ENCODE measurements around the gene SINHCAF. TPM values are rescaled to one million over a fixed set of nuclear protein-coding genes. Genes with fewer than 3 reads are reported as not detected.
A peak's percentile ranks its signal among the peaks of the same experiment; 100 is the strongest.

Gene SINHCAF
- total and polyA plus RNA-seq, 9 of the 15 experiments (the other 6 are each of a cell fraction or from before 2014, with no cell fraction given): 73.2 to 185 (median 110) TPM

- TF ChIP-seq TAF1 (IDR thresholded peaks at IDR 0.05; ENCODE audit: control insufficient read depth, extremely low read depth, insufficient read depth, low read length, severe bottlenecking) (peak; percentile 98), KDM2B (CRISPR knock-in tag; IDR thresholded peaks at IDR 0.05) (0 out of 2 replicates have a peak, but pooled peaks have one; percentile 35), TOE1 (IDR thresholded peaks at IDR 0.05; ENCODE audit: borderline replicate concordance) (no peak), TOE1 (CRISPR knock-in tag; IDR thresholded peaks at IDR 0.05; ENCODE audit: borderline replicate concordance, low read depth) (no peak), JUN (IDR thresholded peaks at IDR 0.05; ENCODE audit: borderline replicate concordance, low read depth, low read length) (0 out of 2 replicates have a peak, but pooled peaks have one; percentile 1), JUN (CRISPR knock-in tag; IDR thresholded peaks at IDR 0.05; ENCODE audit: borderline replicate concordance) (no peak), ZNF143 (CRISPR knock-in tag; IDR thresholded peaks at IDR 0.05) (no peak), HDAC6 (IDR thresholded peaks at IDR 0.05; ENCODE audit: low read depth, low read length) (no peak), EGR1 (conservative IDR thresholded peaks at IDR 0.05) (peak; percentile 83), ETV5 (CRISPR knock-in tag; IDR thresholded peaks at IDR 0.05; ENCODE audit: low read depth) (0 out of 2 replicates have a peak, but pooled peaks have one; percentile 23), ZNF740 (CRISPR knock-in tag; IDR thresholded peaks at IDR 0.05) (peak; percentile 96), ZNF740 (tag; IDR thresholded peaks at IDR 0.05) (peak in 1 of 2 experiments; percentile 96; a peak in 2 of 4 replicates), ARID2 (IDR thresholded peaks at IDR 0.05) (0 out of 2 replicates have a peak, but pooled peaks have one; percentile 42), RCOR1 (IDR thresholded peaks at IDR 0.05; ENCODE audit: borderline replicate concordance in 1 of 2, low read depth in 2 of 2, low read length in 2 of 2) (0 out of 4 replicates have a peak, but pooled peaks of 1 of the 2 experiments have one; percentile 13), NFE2 (IDR thresholded peaks at IDR 0.05; ENCODE audit: low read depth) (no peak), SUPT5H (IDR thresholded peaks at IDR 0.05) (peak; percentile 97), MYNN (IDR thresholded peaks at IDR 0.05) (no peak), MYNN (CRISPR knock-in tag; IDR thresholded peaks at IDR 0.05) (no peak), SAFB (IDR thresholded peaks at IDR 0.05; ENCODE audit: borderline replicate concordance, low read depth, low read length) (peak; percentile 83), EP300 (IDR thresholded peaks at IDR 0.05; ENCODE audit: low read length) (peak; percentile 16), SOX6 (IDR thresholded peaks at IDR 0.05) (peak; percentile 86), FOXJ2 (tag; IDR thresholded peaks at IDR 0.05) (peak; percentile 82), ZNF445 (CRISPR knock-in tag; IDR thresholded peaks at IDR 0.05; ENCODE audit: low read depth) (no peak), ZNF507 (tag; conservative IDR thresholded peaks at IDR 0.05) (no peak), KLF6 (CRISPR knock-in tag; IDR thresholded peaks at IDR 0.05; ENCODE audit: borderline replicate concordance) (no peak), ZC3H8 (IDR thresholded peaks at IDR 0.05) (no peak), ZNF644 (tag; IDR thresholded peaks at IDR 0.05; ENCODE audit: low read depth) (peak; percentile 93), GMEB1 (CRISPR knock-in tag; IDR thresholded peaks at IDR 0.05) (peak; percentile 96), NFIC (IDR thresholded peaks at IDR 0.05) (peak; percentile 27; the same call in 1 of the 2 replicates)
Measured at GRCh38 chr12:31325877-31326631, at the start of gene SINHCAF (continued).

Measured in K562 (cell line).